GM21526 (cell line): ENCODE data around the gene MECR.
A peak's percentile ranks its signal among the peaks of the same experiment; 100 is the strongest.
"Not testable (repeated sequence)": the region's sequence is repeated elsewhere in the genome, so short reads cannot be mapped to it uniquely, and the experiment has no call there.

Experiments used
- ATAC-seq: cut with Tn5 transposase; IDR thresholded peaks from one replicate; pipeline ENCODE4 v1.9.1; 2021; ENCODE audit warnings: moderate library complexity; ENCODE audit not compliant: unreplicated experiment, low FRiP score

Gene MECR

GRCh38 chr1:29237129-29237821, 6.5 kb upstream of the MECR start:
- no peak for ATAC-seq

DNA sequence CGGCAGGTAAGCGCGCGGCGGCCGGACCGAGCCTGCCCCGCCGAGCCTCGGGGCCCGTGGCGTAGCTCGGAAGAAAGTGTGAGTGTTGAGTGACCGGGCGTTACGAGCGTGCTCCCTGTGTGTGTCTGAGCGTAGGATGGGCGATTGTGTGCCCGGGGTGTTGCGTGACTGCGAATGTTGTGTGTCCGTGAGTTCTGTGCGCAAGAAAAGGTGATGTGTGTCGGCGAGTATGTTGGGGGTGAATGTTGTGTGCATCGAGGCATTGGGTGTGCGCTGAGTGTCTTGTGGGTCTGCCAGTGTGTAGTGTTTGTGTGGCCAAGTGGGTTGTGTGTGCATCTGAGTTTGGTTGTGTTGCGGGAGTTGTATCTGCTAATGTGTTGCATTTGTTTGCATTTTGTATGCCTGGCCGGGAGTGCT, 6.0 kb upstream of the MECR start:
- no peak for ATAC-seq

GRCh38 chr1:29235955-29236711, 5.4 kb upstream of the MECR start, which contains the start of gene PTPRU:
Gene PTPRU, plus strand, starts transcription at chr1:29236522. Its CDS starts 123 bp downstream, at chr1:29236645.
- peak; percentile 64 for ATAC-seq

GRCh38 chr1:29234881-29235280, 4.1 kb upstream of the MECR start:
- not testable (repeated sequence) for ATAC-seq

DNA sequence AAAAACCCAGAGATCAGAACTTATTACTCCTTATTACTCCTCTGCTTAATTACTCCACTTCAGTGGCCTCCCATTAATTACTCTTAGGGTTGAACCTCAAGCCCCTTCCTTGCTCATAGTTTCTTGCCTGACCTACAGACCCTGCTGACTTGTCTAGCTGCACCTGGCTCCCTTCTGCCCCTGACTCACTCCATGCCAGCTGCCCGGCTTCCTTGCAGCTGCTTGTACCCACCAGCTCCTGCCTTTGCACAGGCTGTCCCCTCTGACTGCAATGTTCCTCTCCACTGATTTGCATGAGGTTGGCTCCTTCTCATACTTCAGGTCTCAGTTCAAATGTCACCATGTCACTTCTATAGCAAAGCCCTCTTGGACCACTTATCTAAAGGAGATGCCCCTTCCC, 3.7 kb upstream of the MECR start:
- ATAC-seq: no peak

DNA sequence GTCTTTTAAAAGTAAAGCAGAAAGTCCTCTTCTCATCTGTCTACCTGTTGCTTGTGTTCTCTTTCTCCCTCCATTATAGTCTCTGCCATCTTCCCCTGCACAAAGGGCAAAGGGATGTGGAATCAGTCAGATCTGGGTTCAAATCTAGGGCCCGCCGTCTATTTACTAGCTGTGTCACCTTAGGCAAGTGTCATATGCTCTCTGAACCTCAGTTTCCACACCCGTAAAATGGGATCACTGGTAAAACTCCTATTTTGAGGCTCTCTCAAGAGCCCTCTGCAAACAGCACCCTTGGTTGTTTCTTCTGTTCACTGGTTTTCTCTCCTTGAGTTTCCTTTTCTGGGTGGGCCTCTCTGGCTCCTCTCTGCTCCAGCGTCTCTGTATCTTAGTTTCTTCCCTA, 3.0 kb upstream of the MECR start:
- ATAC-seq: no peak

- no peak for ATAC-seq
Observed at GRCh38 chr1:29232387-29232786, 1.7 kb upstream of the MECR start.

GRCh38 chr1:29230204-29230552, 556 bp downstream of the MECR start:
- no peak for ATAC-seq

- no peak for ATAC-seq
Observed at GRCh38 chr1:29227511-29227910, 3.2 kb downstream of the MECR start.

- ATAC-seq: no peak
Observed at GRCh38 chr1:29225361-29225760, 5.4 kb downstream of the MECR start.

DNA sequence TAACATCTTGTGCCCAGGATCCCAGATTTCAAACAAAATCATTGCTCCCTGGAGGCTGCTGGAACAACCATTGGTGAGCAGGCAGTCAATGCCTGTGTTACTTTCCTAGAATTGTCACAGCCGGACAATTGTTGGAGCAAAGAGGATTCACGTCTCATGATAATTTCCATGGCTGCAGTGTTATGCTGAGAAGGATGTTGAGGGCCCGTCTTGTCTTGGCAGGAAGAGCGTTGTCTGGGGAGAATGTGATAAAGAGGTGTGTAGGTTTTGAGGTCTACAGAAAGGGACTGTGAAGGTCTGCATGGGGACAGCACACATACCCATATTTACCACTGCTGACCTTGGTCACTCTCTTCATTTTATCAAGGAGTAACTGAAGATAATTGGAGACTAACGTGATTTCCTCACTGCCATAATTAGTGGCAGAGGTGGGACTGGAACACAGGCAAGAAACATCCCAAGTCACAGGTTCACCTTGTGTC, 6.3 kb downstream of the MECR start:
- no peak for ATAC-seq

GRCh38 chr1:29223521-29223920, 7.2 kb downstream of the MECR start:
- no peak for ATAC-seq

GRCh38 chr1:29222686-29223085, 8.0 kb downstream of the MECR start:
- ATAC-seq: no peak

DNA sequence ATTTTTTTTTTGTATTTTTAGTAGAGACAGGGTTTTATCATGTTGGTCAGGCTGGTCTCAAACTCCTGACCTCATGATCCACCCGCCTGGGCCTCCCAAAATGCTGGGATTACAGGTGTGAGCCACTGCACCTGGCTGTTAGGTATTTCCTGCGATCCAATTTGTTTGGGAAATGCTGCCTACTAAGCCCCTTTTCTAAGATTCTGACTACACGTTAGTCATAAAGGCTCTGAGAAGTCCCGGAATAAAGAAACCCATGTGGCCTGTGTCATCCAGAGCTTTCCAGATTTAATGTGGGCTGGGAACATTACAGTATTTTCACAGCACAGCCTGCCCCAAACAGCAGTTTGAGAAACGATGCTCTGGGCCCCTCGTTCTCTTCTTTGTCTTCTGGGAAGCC, 8.5 kb downstream of the MECR start:
- not testable (repeated sequence) for ATAC-seq

- ATAC-seq: no peak
Observed at GRCh38 chr1:29221296-29221695, 9.4 kb downstream of the MECR start.

- ATAC-seq: no peak
Observed at GRCh38 chr1:29218223-29218622, 12.5 kb downstream of the MECR start.

DNA sequence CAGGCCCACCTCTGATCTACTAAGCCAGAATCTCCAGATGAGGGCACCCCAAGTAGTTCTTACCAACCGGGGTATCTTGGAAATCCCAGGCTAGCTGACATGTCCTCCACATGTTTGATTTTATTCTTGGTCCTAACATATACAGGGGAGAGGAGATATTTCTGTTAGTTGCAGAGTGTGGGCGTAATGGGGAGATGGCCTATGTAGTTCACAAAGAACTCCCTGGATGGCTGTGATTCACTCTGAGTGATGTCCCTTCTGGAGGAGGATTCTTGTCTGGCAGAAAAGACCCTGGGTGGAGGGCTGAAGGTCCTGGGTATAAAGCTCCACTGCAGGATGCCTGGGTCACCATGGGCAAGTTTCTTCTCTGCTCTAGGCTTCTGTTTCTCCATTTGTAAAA, 13.1 kb downstream of the MECR start:
- ATAC-seq: no peak

GRCh38 chr1:29213055-29213454, 17.7 kb downstream of the MECR start:
- no peak for ATAC-seq

DNA sequence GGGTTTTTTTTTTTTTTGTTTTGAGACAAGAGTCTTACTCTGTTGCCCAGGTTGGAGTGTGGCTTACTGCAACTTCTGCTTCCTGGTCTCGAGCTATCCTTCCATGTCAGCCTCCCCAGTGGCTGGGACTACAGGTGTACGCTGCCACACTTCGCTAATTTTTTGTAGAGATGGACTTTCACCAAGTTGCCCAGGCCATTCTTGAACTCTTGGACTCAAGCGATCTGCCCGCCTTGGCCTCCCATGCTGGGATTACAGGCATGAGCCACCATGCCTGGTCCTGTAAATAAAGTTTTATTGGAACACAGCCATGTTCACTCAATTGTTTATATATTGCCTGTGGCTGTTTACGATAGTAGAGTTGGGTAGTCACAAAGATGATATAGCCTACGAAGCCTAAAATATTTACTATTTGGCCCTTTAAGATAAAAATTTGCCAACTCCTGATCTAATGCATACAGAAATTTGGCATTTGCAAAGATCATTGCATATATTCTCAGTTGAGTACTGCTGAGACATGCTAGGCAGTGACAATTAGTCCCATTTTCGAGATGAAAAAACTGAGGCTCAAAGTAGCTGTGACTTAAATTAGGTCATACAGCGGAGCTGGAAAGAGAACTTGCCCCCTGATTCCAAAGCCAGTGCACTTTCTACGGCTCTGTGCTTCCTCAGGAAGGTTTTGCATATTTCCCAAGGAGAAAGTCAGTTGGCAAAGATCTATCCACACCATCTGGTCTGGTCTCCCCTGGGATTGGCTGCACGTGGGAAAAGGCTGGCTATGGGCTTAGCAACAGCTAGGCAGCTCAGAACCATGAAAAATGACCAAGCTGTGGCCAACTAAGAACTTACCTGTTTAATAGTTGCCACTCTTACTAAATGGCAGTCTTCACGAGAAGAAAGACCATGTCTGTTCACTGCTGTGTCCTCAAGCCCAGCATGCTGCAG, 19.4 kb downstream of the MECR start:
- no peak for ATAC-seq

GRCh38 chr1:29210278-29211085, 20.3 kb downstream of the MECR start:
- no peak for ATAC-seq
